ENCODE data around the gene POR.
"Not testable (repeated sequence)": the region's sequence is repeated elsewhere in the genome, so short reads cannot be mapped to it uniquely, and the experiment has no call there.

The POR gene

DNA sequence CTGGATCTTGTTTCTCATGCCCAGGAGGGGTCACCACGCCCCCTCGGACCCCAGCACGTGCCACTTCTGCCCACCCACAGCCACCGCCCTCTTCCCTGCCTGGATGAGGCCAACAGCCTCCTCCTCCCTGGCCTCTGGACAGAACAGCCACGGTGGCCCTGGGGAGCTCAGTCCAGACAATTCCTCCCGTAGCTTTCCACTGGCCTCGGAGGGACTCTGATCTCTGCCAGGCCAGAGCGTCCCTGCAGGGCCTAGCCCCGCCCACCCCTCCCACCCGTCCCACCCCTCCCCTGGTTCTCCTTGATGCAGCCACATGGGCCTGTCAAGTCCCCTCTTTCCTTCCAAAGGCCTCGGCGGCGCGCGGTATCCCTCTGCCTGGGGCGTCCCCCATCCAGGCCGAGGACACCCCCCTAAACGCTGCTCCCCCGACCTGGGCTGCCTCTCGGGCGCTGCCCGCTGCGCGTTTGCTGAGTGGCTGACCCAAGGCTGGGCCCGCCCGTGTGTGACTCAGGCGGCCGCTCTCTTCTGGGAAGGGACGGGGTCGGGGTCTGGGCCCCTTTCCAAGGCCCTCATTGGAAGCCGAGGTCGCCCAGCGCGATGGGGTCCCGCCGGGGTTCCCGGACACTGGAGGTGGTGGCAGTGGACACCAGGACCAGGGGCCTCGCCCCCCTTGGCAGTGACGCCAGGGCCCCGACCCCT is 78.9 kb downstream of the POR start:
- no peak for DNase-seq

DNA sequence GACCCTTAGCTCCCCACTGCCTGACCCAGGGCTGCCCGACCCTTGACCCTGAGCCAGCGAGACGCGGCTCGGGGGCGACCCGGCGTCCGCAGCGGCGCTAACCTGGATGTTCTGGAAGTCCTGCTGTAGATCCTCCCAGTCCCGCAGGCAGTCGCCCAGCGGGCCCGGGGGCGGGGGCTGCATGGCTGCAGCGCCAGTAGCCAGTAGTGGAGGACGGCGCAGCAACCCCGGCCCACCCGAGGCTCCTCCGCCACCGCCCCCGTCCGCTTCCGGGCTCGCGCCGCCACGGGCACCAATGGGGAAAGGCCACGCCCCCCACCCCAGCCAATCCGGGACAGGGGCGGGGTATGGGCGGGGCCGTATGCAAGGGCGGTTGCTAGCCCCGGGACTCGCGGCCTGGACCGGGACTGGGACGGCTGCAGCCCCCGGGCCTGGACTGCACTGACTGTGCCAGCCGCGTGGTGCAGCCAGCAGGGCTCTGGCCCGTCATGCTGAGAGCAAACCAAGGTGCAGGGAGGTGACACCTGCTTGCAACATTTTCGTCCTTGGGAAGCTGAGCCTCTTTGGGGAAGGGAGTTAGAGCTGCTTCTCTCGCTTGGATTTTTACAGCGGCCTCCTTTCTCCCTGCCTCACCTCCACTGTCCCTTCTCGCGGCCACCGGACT is 79.6 kb downstream of the POR start, which contains the start of gene TMEM120A:
TMEM120A (minus strand) TSS at position 208 of the 664 bp plus-strand sequence; CDS start at position 183, 25 bp downstream.
- peak; percentile 81 for DNase-seq

DNA sequence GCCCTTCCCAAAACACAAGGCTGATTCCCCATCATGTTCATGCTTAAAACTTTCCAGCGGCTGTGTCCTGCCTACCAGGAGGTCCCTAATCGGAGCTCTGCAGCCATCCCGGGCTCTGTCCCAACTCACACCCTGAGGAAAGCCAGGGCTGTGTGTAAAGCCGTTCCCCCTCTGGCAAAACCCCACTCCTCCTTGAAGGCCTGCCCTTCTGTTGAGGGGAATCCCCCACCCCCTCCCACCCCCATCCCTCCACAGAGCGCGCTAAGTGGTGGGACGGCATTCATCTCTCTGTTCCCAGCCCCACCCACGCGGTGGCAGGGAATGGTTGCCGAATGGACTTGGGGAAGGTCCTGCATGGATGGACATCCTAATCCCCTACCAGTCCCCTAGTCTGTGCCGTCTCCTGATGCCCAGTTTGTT is 80.1 kb downstream of the POR start:
- no peak for DNase-seq

DNA sequence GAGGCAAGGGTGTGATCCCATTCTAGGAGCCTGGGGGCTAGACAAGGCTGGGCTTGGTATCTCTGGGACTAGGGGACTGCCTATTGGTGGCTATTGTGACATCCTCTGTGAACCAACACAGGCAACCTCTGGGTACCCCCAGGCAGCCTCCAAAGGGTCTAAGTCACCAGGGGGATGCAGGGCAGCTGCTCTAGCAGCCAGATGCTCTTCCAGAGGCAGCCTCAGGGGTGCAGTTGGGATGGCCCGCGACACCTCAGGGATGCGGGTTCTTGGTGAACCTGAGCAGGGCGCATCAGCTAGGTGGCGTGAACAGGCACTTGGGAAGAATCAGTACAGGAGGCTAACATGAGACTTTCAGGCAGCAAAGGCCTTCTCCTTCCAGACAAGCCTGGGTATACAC is 81.0 kb downstream of the POR start:
- DNase-seq, result no peak

GRCh38 chr7:75996476-75996875 is 81.5 kb downstream of the POR start:
- DNase-seq, result no peak

GRCh38 chr7:75998038-75998437 is 83.1 kb downstream of the POR start:
- no peak for DNase-seq

GRCh38 chr7:76000566-76000965 is 85.6 kb downstream of the POR start:
- no peak for DNase-seq

DNA sequence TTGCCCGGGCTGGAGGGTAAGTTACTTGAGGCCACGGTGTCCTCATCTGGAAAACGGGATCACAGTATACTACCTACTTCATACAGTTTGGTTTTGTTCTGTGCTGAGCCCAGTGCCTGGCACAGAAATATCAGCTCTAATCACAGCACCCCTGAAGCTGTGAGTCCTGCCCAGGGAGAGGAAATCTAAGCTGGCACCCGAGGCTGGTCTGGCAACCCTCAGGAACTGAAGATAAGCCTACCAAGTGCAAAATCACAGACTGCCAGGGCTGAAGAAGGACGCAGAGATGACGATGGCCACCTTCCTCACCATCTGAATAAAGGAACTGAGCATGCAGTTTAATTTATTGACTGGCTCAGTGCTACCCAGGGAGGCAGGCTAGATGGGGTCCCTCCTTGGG is 87.2 kb downstream of the POR start:
- DNase-seq, result no peak

DNA sequence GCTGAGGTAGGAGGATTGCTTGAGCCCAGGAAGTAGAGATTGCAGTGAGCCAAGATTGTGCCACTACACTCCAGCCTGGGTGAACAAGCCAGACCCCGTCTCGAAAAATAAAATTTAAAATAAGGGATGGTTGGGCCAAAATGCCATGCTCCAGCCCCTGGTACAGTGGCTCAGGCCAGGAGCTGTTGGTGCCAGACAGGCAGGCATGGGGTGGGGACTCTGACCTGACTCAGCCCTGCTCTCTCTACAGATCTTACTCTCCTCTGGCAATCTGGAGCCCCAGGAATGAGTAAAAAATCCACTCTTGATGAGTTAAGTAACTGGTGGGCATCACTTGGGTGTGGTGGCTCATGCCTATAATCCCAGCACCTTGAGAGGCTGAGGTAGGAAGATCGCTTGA is 87.9 kb downstream of the POR start:
- no peak for DNase-seq

- DNase-seq, result no peak
Measured at GRCh38 chr7:76003351-76003750, 88.4 kb downstream of the POR start.

DNA sequence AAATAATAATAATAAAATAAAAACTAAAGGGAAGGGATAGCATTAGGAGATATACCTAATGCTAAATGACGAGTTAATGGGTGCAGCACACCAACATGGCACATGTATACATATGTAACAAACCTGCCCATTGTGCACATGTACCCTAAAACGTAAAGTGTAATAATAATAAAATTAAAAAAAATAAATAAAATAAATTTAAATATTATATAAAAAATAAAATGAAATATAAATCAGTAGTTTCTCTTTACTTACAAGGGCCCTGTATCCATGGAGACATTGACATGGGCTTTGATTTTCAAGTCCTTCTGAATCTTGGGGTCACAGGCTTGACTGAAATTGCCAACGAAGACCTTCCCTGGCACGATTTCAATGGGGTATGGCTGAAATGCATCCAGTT is 90.0 kb downstream of the POR start:
- DNase-seq, result not testable (repeated sequence)

GRCh38 chr7:76008156-76008687 is 93.3 kb downstream of the POR start:
- no peak for DNase-seq

- DNase-seq, result no peak
Measured at GRCh38 chr7:76009672-76010600, 95.0 kb downstream of the POR start.

DNA sequence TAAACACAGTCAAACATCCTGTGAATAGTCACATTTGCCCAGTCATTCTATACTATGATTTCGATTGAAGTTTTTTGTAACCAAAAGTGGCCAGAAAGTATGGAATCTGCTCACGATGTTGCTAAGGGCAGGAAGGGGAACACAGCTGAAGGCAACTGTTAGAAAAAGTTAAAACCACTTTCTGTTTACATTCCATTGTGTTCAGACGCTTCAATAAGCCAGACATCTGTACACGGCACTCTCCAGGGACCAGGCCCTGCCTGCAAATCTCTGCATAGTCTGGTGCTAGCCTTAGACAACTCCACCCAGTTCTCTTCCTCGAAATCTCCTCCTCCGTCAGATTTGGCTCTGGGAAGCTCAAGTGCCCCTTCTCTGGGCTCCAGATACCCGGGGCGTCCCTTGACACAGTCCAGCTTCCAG is 96.5 kb downstream of the POR start:
- DNase-seq, result no peak

GRCh38 chr7:76016191-76016947 is 101.4 kb downstream of the POR start:
- DNase-seq, result no peak

- not testable (repeated sequence) for DNase-seq
Measured at GRCh38 chr7:76018520-76018919, 103.6 kb downstream of the POR start.

DNA sequence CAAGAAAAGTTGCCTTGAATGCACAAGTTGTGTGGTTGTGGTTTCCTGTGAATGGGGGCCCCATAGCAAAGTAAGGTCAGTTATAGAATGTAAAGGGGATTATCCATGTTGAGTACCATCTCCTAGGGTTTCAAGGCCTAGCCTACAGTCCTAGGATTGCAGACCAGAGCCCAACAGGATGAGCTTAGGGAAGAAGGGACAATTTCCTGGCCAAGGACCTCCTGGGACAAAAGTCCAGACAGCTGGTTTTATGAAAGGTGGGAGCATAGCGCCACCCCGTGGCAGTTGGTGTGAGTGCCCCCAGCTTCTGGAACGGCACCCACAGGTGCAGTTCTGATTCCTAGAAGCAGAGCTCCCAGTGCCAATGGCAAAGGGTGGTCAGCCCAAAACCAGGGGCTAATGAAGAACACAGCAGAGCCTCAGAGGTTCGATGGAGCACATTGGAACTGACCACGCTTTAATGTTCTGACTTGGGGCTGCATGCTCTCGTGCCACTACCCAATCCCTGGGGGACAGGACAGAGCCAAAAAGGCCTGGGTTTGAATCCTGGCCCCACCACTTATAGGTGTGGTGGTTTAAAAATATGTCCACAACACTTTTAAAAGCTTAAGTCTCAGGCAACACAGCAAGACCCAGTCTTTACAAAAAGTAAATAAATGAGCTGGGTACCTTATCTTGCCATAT is 105.2 kb downstream of the POR start:
- DNase-seq, result peak; percentile 36

DNA sequence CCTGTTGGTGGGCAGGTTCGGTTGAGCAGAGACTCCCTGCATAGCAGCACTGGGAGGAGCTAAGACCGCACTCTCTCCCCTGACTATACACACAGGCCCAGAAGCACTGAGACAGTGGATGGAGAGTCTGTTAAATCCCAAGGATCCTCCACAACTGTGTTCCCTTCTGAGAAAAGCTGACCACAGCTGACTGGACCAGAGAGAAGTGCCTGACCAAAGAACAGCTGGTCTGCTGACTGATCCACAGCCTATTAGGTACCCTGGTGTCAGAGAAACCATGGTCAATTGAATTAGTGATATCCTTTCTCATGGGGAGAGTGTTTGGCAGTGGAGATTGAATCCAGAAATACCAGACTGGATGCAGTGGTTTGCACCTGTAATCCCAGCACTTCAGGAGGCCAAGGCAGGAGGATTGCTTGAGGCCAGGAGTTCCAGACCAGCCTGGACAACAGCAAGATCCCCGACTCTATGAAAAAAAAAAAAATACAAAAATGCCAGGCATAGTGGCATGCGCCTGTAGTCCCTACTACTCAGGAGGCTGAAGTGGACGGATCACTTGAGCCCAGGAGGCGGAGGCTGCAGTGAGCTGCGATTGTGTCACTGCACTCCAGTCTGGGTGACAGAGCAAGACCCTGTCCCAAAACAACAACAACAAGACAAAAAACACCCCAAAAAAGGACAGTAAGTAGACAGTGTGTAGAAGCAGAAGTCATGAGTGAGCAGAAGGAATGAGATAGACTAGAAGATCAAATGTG is 107.2 kb downstream of the POR start:
- DNase-seq, result no peak

DNA sequence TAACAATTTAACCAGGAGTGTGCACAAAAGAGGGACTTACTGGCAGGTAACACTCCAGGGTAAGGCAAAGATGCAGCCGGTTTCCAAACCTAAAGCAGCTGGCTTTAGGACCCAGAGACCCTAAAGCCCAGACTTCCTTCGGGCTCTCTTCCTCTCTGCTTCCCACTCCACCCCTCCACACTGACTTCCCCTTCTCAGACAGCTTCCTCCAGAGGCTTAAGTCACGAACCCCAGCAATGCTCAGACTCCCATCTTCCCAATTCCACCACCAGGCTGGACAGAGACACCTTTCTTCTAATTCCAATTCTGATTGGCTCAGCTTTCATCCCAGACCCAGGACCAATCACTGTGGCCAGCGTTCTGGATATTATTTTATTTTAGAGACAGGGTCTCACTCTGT is 108.0 kb downstream of the POR start:
- DNase-seq, result peak; percentile 76

DNA sequence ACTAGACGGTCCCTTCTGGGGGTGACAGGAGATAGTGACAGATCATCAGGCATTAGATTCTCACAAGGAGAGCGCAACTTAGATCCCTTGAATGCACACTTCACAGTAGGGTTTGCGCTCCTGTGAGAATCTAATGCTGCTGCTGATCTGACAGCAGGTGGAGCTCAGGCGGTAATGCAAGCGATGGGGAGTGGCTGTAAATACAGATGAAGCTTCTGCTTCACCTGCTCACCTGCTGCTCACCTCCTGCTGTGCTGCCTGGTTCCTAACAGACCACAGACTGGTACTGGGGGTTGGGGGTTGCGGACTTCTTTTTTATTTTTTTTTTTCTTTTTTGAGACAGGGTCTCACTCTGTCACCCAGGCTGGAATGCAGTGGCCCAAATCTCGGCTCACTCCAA is 114.7 kb downstream of the POR start:
- DNase-seq, result not testable (repeated sequence)

DNA sequence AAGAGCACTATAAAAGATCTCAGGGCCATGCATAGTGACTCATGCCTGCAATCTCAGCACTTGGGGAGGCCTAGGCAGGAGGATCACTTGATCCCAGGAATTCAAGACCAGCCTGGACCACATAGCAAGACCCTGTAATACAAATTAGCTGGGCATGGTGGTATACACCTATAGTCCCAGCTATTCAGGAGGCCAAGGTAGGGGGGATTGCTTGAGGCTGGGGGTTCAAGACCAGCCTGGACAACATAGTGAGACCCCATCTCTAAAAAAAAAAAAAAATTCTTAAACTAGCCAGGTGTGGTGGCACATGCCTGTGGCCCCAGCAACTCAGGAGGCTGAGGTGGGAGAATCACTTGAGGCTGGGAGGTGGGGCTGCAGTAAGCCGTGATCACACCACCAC is 117.0 kb downstream of the POR start:
- DNase-seq, result no peak
